Stimulated activated CD4-positive, alpha-beta T cell treated with anti-CD3 and anti-CD28 coated beads, Interleukin-2, amount 100 ng/mL, for 24 hours (primary cell): ENCODE results near the gene NDUFA12.

Experiments
- DNase-seq, 2 donors: peaks; one replicate each; pipeline ENCODE4 v3.0.0-alpha.2; 2020

Gene NDUFA12

GRCh38 chr12:94979941-94980340 is 23.6 kb downstream of the NDUFA12 start:
- DNase-seq = no peak

DNA sequence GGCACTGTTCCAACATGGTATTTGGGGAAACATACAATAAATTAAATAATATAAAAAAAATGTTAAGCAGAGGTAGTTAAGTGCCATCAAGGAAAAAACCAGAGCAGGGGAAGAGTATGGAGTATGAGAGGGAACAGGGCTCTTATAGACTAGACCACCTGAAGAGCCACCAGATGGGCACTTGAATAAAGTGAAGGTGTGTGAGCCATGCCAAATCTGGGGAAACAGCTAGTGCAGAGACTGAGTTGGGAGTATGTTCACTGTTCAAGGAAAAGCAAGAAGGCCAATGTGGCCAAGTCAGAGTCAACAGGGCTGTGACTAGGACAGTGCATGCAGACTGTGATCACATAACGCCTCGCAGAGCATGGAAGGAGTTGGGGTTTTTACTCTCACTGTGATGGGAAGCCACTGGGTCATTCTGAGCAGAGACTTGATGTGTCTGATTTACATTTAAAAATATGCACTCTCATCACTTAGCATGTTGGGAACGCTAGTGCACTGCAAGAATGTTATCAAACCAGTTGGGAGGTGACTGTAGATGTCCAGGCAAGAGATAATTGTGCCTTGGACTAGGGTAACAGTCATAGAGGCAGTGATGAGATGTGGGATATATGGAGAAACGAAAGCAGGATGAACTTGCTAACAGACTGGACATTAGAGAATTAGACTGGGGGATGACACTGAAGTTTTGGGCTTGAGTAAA is 25.6 kb downstream of the NDUFA12 start:
- DNase-seq = no peak

DNA sequence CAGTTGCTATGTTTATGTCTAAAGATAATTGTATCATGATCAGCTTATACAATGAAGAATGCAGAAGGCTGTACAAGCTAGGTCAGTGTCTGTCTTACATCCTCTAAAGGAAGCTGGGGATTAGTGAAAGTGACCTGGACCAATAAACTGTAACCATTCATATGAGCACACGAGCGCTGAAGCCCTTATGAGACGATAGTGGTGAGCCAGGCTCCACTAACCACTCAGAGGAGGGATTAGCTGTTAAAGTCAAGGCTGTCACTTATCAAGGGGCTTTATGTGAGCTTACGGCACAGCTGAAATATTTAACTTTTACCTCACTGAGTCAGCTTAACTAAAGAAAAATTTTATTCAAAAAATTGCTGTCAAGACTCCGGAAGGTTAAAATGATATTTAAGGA is 30.3 kb downstream of the NDUFA12 start:
- no peak for DNase-seq

DNA sequence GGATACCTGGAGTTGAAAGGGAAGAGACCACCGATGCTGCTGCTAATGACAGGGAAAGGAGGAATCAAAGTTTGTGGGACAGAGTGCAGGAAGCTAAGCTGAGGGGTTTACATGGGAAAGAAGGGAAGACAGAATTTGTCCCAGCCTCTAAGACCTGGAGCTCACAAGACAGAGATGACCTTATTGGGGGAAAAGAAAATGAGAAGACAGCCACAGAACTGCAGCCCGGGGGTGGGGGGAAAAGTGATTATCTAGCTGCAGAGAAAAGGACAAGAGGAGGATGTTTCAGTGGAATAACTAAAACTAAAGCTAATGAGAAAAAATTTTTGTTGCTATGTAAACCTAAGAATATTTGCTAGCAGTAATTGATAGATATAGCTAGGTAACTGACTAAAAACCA is 30.7 kb downstream of the NDUFA12 start:
- no peak for DNase-seq

DNA sequence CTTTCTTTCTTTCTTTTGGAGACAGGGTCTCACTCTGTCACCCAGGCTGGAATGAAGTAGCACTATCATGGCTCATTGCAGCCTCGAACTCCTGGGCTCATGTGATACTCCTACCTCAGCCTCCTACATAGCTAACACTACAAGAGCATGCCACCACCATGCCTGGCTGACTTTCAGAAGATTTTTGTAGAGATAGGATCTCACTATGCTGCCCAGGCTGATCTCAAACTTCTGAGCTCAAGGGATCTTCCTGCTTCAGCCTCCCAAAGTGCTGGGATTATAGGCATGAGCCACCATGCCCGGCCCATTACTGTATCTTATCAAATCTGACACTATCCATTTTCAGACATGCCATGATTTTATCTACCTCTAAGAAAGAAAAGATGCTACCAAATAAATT is 31.6 kb downstream of the NDUFA12 start:
- DNase-seq = no peak

- no peak for DNase-seq
Observed at GRCh38 chr12:94970560-94970959, 32.9 kb downstream of the NDUFA12 start.

GRCh38 chr12:94969424-94969823 is 34.1 kb downstream of the NDUFA12 start:
- no peak for DNase-seq

GRCh38 chr12:94965982-94966630 is 37.4 kb downstream of the NDUFA12 start:
- no peak for DNase-seq

- DNase-seq = no peak
Observed at GRCh38 chr12:94963649-94964048, 39.8 kb downstream of the NDUFA12 start.

- no peak for DNase-seq
Observed at GRCh38 chr12:94962670-94963069, 40.8 kb downstream of the NDUFA12 start.

DNA sequence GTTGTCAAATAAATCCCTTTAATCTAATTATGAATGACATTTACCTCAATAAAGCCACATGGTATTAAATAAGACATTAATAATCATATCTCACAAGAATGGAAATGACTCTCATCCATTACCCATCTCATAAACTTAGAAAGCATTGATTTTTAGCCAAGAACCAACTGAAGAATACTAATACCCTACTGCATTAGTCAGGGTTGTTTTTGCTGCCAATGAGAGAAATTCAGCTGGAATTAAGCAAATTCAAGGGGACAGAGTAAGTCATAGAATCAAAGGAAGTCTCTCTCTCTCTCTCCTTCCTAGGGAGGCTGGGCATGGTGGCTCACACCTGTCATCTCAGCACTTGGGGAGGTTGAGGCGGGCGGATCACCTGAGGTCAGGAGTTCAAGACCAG is 41.6 kb downstream of the NDUFA12 start:
- DNase-seq = no peak

DNA sequence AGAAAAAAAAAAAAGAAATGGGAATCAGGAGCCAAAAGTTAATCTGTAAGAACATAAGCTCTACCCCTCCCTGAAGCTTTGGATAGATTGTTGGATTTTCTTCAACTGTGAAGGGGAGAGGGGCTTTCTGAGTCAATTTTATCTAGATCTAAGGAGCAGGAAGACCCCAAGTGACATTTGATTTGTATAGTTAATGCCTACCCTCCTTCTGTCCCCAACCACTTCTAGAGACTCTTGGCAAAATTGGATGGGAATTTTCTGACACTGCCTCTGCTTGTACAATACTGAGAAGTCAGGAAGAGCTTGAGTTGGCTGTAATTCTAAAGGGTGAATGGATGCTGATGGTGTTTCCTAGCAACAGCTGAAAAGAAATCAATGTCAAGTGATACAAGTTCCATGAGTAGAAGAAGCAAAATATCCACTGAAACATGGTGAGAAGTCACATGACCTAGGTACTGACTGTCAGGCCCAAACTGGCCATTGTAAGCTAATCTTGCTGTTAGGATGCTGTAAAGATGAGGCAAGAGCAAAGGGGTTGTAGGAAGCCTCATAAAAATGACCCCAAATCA is 42.2 kb downstream of the NDUFA12 start:
- no peak for DNase-seq

DNA sequence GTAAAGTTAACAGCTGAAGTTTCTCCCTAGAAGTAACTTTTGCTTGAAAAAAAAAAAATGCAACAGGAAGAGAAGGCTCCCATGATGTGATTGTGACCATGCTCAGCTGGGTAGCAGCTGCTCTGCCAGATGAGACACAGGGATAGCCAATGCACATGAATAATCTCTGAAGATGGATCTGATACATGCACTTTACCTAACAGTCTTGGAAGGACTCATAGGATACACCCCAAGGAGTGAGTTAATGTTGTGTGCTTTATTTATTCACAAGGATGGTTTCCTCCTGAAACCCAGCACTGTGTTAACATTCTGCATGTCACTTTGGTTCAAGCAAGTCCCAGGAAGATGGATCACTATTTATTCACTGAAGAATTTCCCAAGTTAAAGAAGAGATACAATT is 46.5 kb downstream of the NDUFA12 start:
- no peak for DNase-seq

GRCh38 chr12:94954948-94955592 is 48.4 kb downstream of the NDUFA12 start:
- no peak for DNase-seq

DNA sequence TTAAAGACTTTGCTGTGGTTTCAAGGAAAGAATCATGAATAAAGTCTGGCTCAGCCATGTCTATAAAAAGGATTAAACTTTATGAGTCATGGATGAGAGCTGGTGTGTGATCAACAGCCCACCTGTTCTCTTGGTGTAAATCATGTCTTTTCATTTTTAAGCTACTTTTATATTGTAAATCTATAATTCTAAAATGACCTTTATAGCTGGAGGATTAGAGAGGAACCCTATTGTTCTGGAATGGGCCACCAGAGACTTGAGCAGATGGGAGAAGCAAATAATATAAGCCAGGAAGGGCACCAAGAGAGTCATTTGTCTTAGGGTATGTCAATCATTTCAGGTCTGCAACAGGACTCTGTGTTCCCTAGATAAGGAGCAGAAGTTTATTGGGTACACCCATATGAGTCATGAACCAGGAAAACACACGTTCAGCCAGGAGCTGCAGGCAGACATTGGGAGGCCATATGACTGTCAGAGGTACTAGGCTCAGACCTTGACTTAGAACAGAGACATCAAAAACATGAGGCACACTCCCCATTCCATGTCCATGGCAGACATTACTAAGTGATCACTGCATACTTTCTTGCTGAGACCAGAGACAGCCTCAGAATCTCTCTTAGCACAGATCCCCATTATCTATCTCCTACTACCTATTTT is 49.3 kb downstream of the NDUFA12 start:
- DNase-seq = no peak

- DNase-seq = no peak
Observed at GRCh38 chr12:94952325-94952724, 51.2 kb downstream of the NDUFA12 start.

GRCh38 chr12:94951071-94951934 is 52.2 kb downstream of the NDUFA12 start:
- no peak for DNase-seq

DNA sequence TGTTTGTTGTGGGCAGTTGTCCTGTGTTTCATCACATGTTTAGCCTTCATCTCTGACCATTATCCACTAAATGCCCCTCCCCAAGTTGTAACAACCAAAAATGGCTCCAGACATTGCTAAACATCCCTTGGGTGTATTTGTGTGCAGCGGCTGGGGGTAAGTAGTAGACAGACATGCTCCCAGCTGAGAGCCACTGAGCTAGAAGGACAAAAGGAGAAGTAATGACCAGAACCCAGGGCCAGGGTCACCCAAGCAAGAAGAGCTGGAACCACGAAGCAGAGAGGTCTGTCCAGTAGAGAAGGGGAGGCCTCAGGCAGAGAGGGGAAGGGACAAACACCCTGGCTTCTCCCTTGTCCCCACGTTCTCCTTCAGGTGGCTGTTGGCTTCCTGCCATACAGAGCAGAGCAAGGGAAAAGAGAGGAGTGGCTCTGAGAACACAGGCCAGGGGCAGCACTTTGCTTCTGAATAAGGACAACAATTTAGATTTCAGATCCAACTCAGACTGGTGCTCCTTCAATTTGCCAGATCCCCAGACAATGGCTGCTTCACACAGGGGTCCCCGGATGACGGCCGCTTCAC is 55.2 kb downstream of the NDUFA12 start:
- no peak for DNase-seq

DNA sequence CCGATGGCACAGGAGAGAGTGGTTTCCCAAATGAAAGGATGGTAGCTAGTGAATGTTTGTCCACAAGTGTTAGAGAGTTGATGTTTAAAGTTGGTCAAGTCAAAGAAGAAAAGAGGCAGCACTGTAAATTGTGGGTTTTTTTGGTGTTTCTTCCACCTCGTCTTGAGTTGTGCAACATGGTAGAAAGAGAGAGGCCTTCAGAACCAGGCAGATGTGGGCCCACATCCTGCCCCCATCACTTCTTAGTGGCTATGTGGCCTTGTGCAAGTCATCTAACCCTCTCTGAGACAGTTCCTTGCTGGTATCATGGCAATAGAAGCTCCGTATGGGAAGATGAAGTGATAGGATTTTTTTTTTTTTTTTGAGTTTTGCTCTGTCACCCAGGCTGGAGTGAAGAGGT is 60.8 kb downstream of the NDUFA12 start:
- no peak for DNase-seq

GRCh38 chr12:94941440-94941862 is 62.0 kb downstream of the NDUFA12 start:
- peak; percentile 36 to 51 for DNase-seq

DNA sequence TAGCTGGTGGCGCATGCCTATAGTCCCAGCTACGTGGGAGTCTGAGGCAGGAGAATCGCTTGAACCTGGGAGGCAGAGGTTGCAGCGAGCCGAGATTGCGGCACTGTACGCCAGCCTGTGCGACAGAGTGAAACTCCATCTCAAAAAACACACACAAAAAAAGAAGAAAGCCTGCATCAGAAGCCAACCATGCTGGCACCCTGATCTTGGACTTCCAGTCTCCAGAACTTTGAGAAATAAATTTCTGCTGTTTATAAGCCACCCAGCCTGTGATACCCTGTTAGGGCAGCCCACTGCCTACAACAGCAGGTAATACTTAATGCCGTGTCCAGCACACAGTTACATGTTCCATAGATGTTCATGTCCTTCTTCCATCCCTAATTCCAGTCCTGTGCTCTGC is 62.7 kb downstream of the NDUFA12 start:
- no peak for DNase-seq

DNA sequence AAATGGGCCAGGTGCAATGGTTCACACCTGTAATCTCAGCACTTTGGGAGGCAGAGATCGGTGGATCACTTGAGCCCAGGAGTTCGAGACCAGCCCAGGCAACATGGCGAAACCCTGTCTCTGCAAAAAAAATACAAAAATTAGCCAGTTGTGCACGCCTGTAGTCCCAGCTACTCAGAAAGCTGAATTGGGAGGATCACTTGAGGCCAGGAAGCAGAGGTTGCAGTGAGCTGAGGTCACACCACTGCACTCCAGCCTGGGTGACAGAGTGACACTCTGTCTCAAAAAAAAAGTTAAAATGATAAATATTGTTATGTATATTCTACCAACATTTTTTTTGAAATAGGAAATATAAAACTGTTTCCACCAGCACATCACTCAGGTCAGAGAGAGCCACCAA is 64.9 kb downstream of the NDUFA12 start:
- DNase-seq = no peak
